ENCODE data around the gene MAF.

Gene MAF

DNA sequence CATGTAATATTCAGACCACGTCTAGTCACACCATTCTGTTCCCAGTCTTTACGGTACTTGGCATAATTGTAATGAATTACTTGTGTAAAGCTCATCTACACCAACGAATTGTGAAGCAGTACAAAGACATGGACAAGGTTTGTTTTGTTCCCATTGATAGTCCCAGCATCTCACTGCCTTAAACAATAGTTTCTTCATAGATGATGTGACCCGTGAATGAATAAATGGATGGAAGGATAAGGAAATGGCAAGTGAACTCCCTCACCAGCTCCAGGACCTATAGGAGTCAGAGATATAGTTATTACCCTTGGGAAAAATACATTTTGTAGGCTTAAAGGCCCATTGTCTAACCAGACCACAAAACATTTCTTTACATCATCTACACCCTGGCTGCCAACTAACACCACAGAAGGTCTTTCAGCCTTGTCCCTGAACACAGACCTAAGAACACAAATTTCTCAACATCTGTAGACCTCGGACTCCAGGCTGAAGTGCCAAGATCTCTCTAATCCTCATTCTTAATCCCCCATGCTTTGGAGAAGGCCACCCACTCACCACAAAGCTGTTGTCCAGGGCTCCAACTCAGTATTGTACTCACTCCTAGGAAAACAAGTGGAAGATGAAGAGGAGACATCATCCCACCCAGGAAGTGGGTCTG lies 38.2 kb downstream of the MAF start:
- no peak for TF ChIP-seq ZBTB7A (IDR thresholded peaks at IDR 0.05; ENCODE audit: low read depth)
- TF ChIP-seq YY1 (IDR thresholded peaks at IDR 0.05; ENCODE audit: low read depth) = no peak
- no peak for TF ChIP-seq RAD21 (IDR thresholded peaks at IDR 0.05; ENCODE audit: low read depth)
- no peak for TF ChIP-seq CREB1 (IDR thresholded peaks at IDR 0.05; ENCODE audit: low read depth)
- no peak for TF ChIP-seq FOXM1 (IDR thresholded peaks at IDR 0.05; ENCODE audit: borderline replicate concordance, low read depth)
- no peak for TF ChIP-seq TCF12 (IDR thresholded peaks at IDR 0.05; ENCODE audit: low read depth)
- TF ChIP-seq TAF1 (IDR thresholded peaks at IDR 0.05; ENCODE audit: low read depth) = no peak

DNA sequence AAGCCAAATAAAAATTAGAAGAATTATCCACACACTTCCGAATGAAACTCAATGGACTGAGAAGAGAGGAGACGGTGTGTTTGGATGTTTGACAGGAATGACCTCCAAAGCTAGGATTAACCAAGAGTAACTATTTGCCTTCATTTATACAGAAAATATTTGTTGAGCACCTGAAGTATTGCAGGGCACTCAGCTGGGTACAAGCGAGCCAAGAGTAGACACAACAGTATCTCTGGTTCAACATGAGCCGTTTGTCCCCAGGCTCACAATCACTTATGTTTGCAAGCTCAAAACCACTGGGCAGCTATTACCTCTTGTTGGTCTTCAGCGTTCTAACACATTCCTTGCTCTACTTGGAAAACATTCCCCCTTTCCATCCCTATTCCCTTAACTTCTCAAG lies 38.8 kb downstream of the MAF start:
- TF ChIP-seq CEBPB (IDR thresholded peaks at IDR 0.05) = no peak
- no peak for TF ChIP-seq CREB1 (IDR thresholded peaks at IDR 0.05; ENCODE audit: low read depth)
- no peak for TF ChIP-seq TEAD4 (IDR thresholded peaks at IDR 0.05)
- no peak for TF ChIP-seq FOXM1 (IDR thresholded peaks at IDR 0.05; ENCODE audit: borderline replicate concordance, low read depth)
- TF ChIP-seq, protein P1, sequence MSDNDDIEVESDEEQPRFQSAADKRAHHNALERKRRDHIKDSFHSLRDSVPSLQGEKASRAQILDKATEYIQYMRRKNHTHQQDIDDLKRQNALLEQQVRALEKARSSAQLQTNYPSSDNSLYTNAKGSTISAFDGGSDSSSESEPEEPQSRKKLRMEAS (IDR thresholded peaks at IDR 0.05) = no peak
- TF ChIP-seq EP300 (IDR thresholded peaks at IDR 0.05; ENCODE audit: borderline replicate concordance) = no peak
- TF ChIP-seq TAF1 (IDR thresholded peaks at IDR 0.05; ENCODE audit: low read depth) = no peak
- TF ChIP-seq EGR1 (IDR thresholded peaks at IDR 0.05) = no peak
- TF ChIP-seq RAD21 (IDR thresholded peaks at IDR 0.05; ENCODE audit: low read depth) = no peak
- TF ChIP-seq, protein P2, sequence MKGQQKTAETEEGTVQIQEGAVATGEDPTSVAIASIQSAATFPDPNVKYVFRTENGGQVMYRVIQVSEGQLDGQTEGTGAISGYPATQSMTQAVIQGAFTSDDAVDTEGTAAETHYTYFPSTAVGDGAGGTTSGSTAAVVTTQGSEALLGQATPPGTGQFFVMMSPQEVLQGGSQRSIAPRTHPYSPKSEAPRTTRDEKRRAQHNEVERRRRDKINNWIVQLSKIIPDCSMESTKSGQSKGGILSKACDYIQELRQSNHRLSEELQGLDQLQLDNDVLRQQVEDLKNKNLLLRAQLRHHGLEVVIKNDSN (IDR thresholded peaks at IDR 0.05) = no peak
- TF ChIP-seq TCF12 (IDR thresholded peaks at IDR 0.05; ENCODE audit: low read depth) = no peak
- TF ChIP-seq NFIC (IDR thresholded peaks at IDR 0.05) = no peak
- TF ChIP-seq ZBTB7A (IDR thresholded peaks at IDR 0.05; ENCODE audit: low read depth) = no peak
- TF ChIP-seq, protein P3, sequence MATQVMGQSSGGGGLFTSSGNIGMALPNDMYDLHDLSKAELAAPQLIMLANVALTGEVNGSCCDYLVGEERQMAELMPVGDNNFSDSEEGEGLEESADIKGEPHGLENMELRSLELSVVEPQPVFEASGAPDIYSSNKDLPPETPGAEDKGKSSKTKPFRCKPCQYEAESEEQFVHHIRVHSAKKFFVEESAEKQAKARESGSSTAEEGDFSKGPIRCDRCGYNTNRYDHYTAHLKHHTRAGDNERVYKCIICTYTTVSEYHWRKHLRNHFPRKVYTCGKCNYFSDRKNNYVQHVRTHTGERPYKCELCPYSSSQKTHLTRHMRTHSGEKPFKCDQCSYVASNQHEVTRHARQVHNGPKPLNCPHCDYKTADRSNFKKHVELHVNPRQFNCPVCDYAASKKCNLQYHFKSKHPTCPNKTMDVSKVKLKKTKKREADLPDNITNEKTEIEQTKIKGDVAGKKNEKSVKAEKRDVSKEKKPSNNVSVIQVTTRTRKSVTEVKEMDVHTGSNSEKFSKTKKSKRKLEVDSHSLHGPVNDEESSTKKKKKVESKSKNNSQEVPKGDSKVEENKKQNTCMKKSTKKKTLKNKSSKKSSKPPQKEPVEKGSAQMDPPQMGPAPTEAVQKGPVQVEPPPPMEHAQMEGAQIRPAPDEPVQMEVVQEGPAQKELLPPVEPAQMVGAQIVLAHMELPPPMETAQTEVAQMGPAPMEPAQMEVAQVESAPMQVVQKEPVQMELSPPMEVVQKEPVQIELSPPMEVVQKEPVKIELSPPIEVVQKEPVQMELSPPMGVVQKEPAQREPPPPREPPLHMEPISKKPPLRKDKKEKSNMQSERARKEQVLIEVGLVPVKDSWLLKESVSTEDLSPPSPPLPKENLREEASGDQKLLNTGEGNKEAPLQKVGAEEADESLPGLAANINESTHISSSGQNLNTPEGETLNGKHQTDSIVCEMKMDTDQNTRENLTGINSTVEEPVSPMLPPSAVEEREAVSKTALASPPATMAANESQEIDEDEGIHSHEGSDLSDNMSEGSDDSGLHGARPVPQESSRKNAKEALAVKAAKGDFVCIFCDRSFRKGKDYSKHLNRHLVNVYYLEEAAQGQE (IDR thresholded peaks at IDR 0.05; ENCODE audit: low read depth) = no peak
- no peak for TF ChIP-seq YY1 (IDR thresholded peaks at IDR 0.05; ENCODE audit: low read depth)

DNA sequence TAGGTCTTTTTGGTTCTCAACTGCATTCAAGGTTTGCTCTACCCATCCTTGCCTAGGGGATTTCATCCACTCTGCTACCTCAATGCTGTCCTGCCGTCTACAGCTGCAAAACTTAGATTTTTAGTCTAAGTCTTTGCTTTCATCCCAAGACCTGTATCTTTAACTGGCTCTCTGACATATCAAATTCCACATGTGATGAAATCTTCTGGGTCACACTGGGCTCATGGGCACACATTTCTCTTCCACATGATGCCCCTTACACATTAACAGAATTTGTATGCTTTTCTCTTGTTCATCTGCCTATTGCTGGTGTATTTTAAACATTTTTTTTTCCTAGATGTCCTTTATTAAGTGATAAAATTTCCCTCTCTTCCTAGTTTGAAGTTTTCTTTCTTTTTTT lies 39.6 kb downstream of the MAF start:
- TF ChIP-seq FOXM1 (IDR thresholded peaks at IDR 0.05; ENCODE audit: borderline replicate concordance, low read depth) (no peak), EP300 (IDR thresholded peaks at IDR 0.05; ENCODE audit: borderline replicate concordance) (no peak), EGR1 (IDR thresholded peaks at IDR 0.05) (no peak), ZBTB7A (IDR thresholded peaks at IDR 0.05; ENCODE audit: low read depth) (no peak), CREB1 (IDR thresholded peaks at IDR 0.05; ENCODE audit: low read depth) (no peak), YY1 (IDR thresholded peaks at IDR 0.05; ENCODE audit: low read depth) (no peak)
- TF ChIP-seq, protein P3 (IDR thresholded peaks at IDR 0.05; ENCODE audit: low read depth) = no peak
- TF ChIP-seq, protein P2 (IDR thresholded peaks at IDR 0.05) = no peak

DNA sequence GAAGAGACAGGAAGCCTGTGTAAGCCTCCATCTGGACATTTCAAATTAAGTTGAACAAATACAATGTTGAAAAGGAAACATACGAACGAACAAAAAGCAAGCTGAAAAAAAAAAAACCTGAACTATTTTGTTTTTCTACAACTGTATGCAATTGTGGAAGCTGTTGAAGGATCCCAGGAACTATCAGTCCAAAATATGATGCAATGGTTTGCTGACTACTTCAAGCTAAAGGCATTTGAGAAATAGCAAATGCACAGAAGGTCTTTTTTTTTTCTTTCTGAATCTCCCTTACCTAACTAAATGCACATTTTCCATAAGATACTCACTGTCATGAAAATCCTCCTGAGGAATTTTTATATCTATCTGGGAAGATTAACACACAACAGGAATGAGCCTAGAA lies 40.2 kb downstream of the MAF start:
- no peak for TF ChIP-seq YY1 (IDR thresholded peaks at IDR 0.05; ENCODE audit: low read depth)
- no peak for TF ChIP-seq ZBTB7A (IDR thresholded peaks at IDR 0.05; ENCODE audit: low read depth)
- TF ChIP-seq, protein P1 (IDR thresholded peaks at IDR 0.05) = no peak

DNA sequence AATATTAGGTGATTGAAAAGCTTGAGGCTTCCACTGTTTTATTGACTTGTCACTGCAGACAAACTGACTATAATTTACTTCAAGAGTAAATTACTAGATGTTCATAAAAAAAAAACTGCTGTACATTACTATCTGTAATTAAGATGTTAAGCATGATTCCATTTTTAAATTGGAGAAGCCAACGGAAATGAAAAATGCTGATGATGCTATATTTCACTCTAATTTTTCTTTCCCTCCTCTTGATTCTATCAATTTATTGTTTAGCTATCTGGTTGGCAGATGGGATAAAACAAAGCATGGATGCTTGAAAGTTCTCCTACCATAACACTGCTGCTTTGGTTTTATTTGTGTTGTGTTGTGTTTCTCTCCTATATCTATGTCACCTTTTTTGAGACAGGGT lies 41.0 kb downstream of the MAF start:
- TF ChIP-seq RAD21 (IDR thresholded peaks at IDR 0.05; ENCODE audit: low read depth) (no peak), NFIC (IDR thresholded peaks at IDR 0.05) (no peak), TCF12 (IDR thresholded peaks at IDR 0.05; ENCODE audit: low read depth) (no peak), TAF1 (IDR thresholded peaks at IDR 0.05; ENCODE audit: low read depth) (no peak)

DNA sequence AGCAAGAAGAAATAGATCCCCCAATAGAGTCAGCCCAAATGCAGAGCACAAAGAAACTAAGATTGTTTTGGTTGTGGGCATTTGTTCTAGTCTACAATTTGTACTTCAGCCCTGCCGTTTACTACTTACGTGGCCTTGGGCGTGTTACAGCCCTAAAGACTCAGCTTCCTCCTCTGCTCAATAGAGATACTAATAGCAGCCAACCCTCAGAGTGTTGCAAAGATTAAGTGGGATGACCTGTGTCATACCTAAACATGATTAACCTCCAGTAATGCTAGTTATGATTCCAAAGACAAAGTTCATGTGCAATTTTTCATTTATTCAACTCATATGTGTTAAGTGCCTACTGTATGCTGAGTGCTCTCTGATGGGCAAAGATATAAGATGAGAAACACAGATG lies 43.1 kb downstream of the MAF start:
- TF ChIP-seq TAF1 (IDR thresholded peaks at IDR 0.05; ENCODE audit: low read depth) (no peak), ZBTB7A (IDR thresholded peaks at IDR 0.05; ENCODE audit: low read depth) (no peak), TCF12 (IDR thresholded peaks at IDR 0.05; ENCODE audit: low read depth) (no peak), NFIC (IDR thresholded peaks at IDR 0.05) (no peak), RAD21 (IDR thresholded peaks at IDR 0.05; ENCODE audit: low read depth) (no peak), CREB1 (IDR thresholded peaks at IDR 0.05; ENCODE audit: low read depth) (no peak), TEAD4 (IDR thresholded peaks at IDR 0.05) (no peak), EP300 (IDR thresholded peaks at IDR 0.05; ENCODE audit: borderline replicate concordance) (no peak), EGR1 (IDR thresholded peaks at IDR 0.05) (no peak), FOXM1 (IDR thresholded peaks at IDR 0.05; ENCODE audit: borderline replicate concordance, low read depth) (no peak), YY1 (IDR thresholded peaks at IDR 0.05; ENCODE audit: low read depth) (no peak), CEBPB (IDR thresholded peaks at IDR 0.05) (no peak)
- TF ChIP-seq, protein P1 (IDR thresholded peaks at IDR 0.05) = no peak
- TF ChIP-seq, protein P3 (IDR thresholded peaks at IDR 0.05; ENCODE audit: low read depth) = no peak
- TF ChIP-seq, protein P2 (IDR thresholded peaks at IDR 0.05) = no peak

Measured in Ishikawa (cell line).